HEK293 (cell line): ENCODE measurements around the gene ABI3.

Source experiments
- CTCF ChIA-PET: fragments of 350-600 bp; formaldehyde crosslinking; extraction: SDS; loops from one replicate; lab custom pipeline; 2021; ENCODE audit warnings: antibody characterized with exemption; lab: Yijun Ruan, JAX
- POLR2A ChIA-PET: fragments of 300-600 bp; formaldehyde crosslinking; extraction: SDS; loops from one replicate; lab custom pipeline; 2020; ENCODE audit warnings: antibody characterized with exemption, inconsistent platforms; lab: Yijun Ruan, JAX
- H3K27ac ChIP-seq: fragments of 200-500 bp; sonication (Bioruptor generic); 2 replicates; pipeline ENCODE4 v1.5.1; 2014; ENCODE audit warnings: low read depth, low read length, control low read depth, inconsistent platforms; ENCODE audit errors: extremely low read depth
- H3K36me3 ChIP-seq, 2 experiments: fragments of 200-500 bp in 1 of 2; sonication (Bioruptor generic) in 1 of 2; 1 replicate in 1 of 2; 2 replicates in 1 of 2; pipeline ENCODE4 v1.5.1; 2014 to 2017; ENCODE audit warnings: inconsistent platforms in 2 of 2, low read length in 2 of 2; ENCODE audit not compliant: control insufficient read depth in 2 of 2, insufficient read depth in 1 of 2
- H3K4me1 ChIP-seq: fragments of 200-500 bp; sonication (Bioruptor generic); 2 replicates; pipeline ENCODE4 v1.5.1; 2014; ENCODE audit warnings: mild to moderate bottlenecking, low read length, inconsistent platforms; ENCODE audit not compliant: control insufficient read depth, insufficient read depth
- H3K4me3 ChIP-seq: 2 replicates; pipeline ENCODE4 v1.5.1; 2011; ENCODE audit warnings: low read depth, mild to moderate bottlenecking, control low read depth, low read length, moderate library complexity
- H3K9me3 ChIP-seq: fragments of 200-500 bp; sonication (Bioruptor generic); 2 replicates; pipeline ENCODE4 v1.5.1; 2014; ENCODE audit warnings: low read depth, low read length, inconsistent platforms; ENCODE audit not compliant: control insufficient read depth, insufficient read depth
- EGR2 ChIP-seq: fragments of 450-650 bp; formaldehyde crosslinking; IDR thresholded peaks from 2 replicates; pipeline ENCODE4 v1.5.1; 2016; ENCODE audit warnings: low read depth, missing biosample characterization, missing genetic modification characterization
- FEZF1 ChIP-seq: fragments of 450-650 bp; formaldehyde crosslinking; IDR thresholded peaks from 2 replicates; pipeline ENCODE4 v1.5.1; 2016; ENCODE audit warnings: missing biosample characterization, missing genetic modification characterization
- GLIS1 ChIP-seq: fragments of 450-650 bp; formaldehyde crosslinking; IDR thresholded peaks from 2 replicates; pipeline ENCODE4 v1.5.1; 2016; ENCODE audit warnings: missing biosample characterization, missing genetic modification characterization
- HOXD13 ChIP-seq: sonication (generic); formaldehyde crosslinking; IDR thresholded peaks from 2 replicates; pipeline ENCODE4 v1.8.0; 2022; ENCODE audit warnings: missing genetic modification reagents, borderline replicate concordance
- IKZF3 ChIP-seq: fragments of 450-650 bp; IDR thresholded peaks from 2 replicates; pipeline ENCODE4 v1.5.0; 2018; ENCODE audit warnings: missing biosample characterization, mild to moderate bottlenecking, missing genetic modification characterization, moderate library complexity
- KLF1 ChIP-seq: fragments of 450-650 bp; formaldehyde crosslinking; IDR thresholded peaks from 2 replicates; pipeline ENCODE4 v1.5.1; 2016; ENCODE audit warnings: missing biosample characterization, missing genetic modification characterization
- KLF17 ChIP-seq: fragments of 450-650 bp; formaldehyde crosslinking; IDR thresholded peaks from 2 replicates; pipeline ENCODE4 v1.5.1; 2016; ENCODE audit warnings: missing biosample characterization, missing genetic modification characterization
- KLF7 ChIP-seq: fragments of 450-650 bp; formaldehyde crosslinking; IDR thresholded peaks from 2 replicates; pipeline ENCODE4 v1.5.1; 2016; ENCODE audit warnings: missing biosample characterization, missing genetic modification characterization, borderline replicate concordance
- REPIN1 ChIP-seq: fragments of 450-650 bp; formaldehyde crosslinking; IDR thresholded peaks from 2 replicates; pipeline ENCODE4 v1.5.1; 2017; ENCODE audit warnings: missing biosample characterization, missing genetic modification characterization, low read depth
- SETDB1 ChIP-seq: IDR thresholded peaks from one replicate; pipeline ENCODE4 v1.6.1; 2017; ENCODE audit warnings: mild to moderate bottlenecking, low read length, moderate library complexity, mixed read lengths; ENCODE audit not compliant: insufficient read length
- ZBTB10 ChIP-seq: fragments of 450-650 bp; formaldehyde crosslinking; IDR thresholded peaks from 2 replicates; pipeline ENCODE4 v1.5.1; 2016; ENCODE audit warnings: missing biosample characterization, missing genetic modification characterization
- ZEB2 ChIP-seq: fragments of 450-650 bp; formaldehyde crosslinking; IDR thresholded peaks from 2 replicates; pipeline ENCODE4 v1.5.1; 2016; ENCODE audit warnings: missing biosample characterization, missing genetic modification characterization
- ZNF132 ChIP-seq: fragments of 450-650 bp; formaldehyde crosslinking; IDR thresholded peaks from 2 replicates; pipeline ENCODE4 v1.5.1; 2017; ENCODE audit warnings: missing biosample characterization, missing genetic modification characterization, borderline replicate concordance
- ZNF157 ChIP-seq: fragments of 450-650 bp; formaldehyde crosslinking; IDR thresholded peaks from 2 replicates; pipeline ENCODE4 v1.5.1; 2016; ENCODE audit warnings: missing biosample characterization, missing genetic modification characterization
- ZNF394 ChIP-seq: fragments of 450-650 bp; formaldehyde crosslinking; IDR thresholded peaks from 2 replicates; pipeline ENCODE4 v1.5.1; 2016; ENCODE audit warnings: missing biosample characterization, missing genetic modification characterization, mild to moderate bottlenecking, moderate library complexity, borderline replicate concordance
- ZNF423 ChIP-seq: fragments of 450-650 bp; formaldehyde crosslinking; IDR thresholded peaks from 2 replicates; pipeline ENCODE4 v1.5.1; 2016; ENCODE audit warnings: missing biosample characterization, missing genetic modification characterization
- ZNF449 ChIP-seq: fragments of 450-650 bp; formaldehyde crosslinking; IDR thresholded peaks from 2 replicates; pipeline ENCODE4 v1.5.1; 2017; ENCODE audit warnings: missing biosample characterization, mild to moderate bottlenecking, missing genetic modification characterization, moderate library complexity
- ZNF558 ChIP-seq: fragments of 450-650 bp; formaldehyde crosslinking; IDR thresholded peaks from 2 replicates; pipeline ENCODE4 v1.5.1; 2016; ENCODE audit warnings: missing biosample characterization, missing genetic modification characterization
- ZNF600 ChIP-seq: fragments of 450-650 bp; formaldehyde crosslinking; IDR thresholded peaks from 2 replicates; pipeline ENCODE4 v1.5.1; 2016; ENCODE audit warnings: missing biosample characterization, missing genetic modification characterization
- ZNF660 ChIP-seq: fragments of 450-650 bp; IDR thresholded peaks from 2 replicates; pipeline ENCODE4 v1.5.1; 2018; ENCODE audit warnings: missing biosample characterization, mild to moderate bottlenecking, missing genetic modification characterization
- ZSCAN23 ChIP-seq: fragments of 450-650 bp; formaldehyde crosslinking; IDR thresholded peaks from 2 replicates; pipeline ENCODE4 v1.5.1; 2016; ENCODE audit warnings: missing biosample characterization, missing genetic modification characterization

The ABI3 gene

GRCh38 chr17:49197346-49197998 is 13.0 kb upstream of the ABI3 start:
- POLR2A ChIA-PET = no interaction called here
- Histone ChIP-seq H3K36me3 (no peaks in the 10 kb centered on the region), H3K4me1 (no peaks in the 10 kb centered on the region), H3K27ac (no peak overlapping the region; the same call in 1 of the 2 replicates), H3K4me3 (no peak overlapping the region), H3K9me3 (no peaks in the 10 kb centered on the region)
- CTCF ChIA-PET = interaction anchor here (0.6 to 1.2 kb wide), 5 partner anchors 15 to 357 kb away, joined by 3 to 4 read pairs (median 4); no protein-coding TSS in a partner anchor
- peak; percentile 75 for TF ChIP-seq GLIS1 (tag by site-specific recombination)
- TF ChIP-seq ZNF449 (tag by site-specific recombination) = no peak
- no peak for TF ChIP-seq IKZF3 (tag by site-specific recombination)
- TF ChIP-seq ZBTB10 = no peak
- TF ChIP-seq KLF1 = 0 out of 2 replicates have a peak, but pooled peaks have one; percentile 52
- TF ChIP-seq ZNF132 (tag by site-specific recombination) = no peak
- TF ChIP-seq ZEB2 (tag by site-specific recombination) = no peak
- 0 out of 2 replicates have a peak, but pooled peaks have one; percentile 41 for TF ChIP-seq KLF17 (tag by site-specific recombination)

- no peak overlapping the region for H3K4me3 ChIP-seq
- no peaks in the 10 kb centered on the region for H3K36me3 ChIP-seq
- no peak overlapping the region for H3K27ac ChIP-seq
- no peaks in the 10 kb centered on the region for H3K4me1 ChIP-seq
- TF ChIP-seq REPIN1 (no peak), FEZF1 (no peak), HOXD13 (CRISPR knock-in tag) (no peak), ZNF157 (tag by site-specific recombination) (no peak), ZNF558 (no peak), ZSCAN23 (tag by site-specific recombination) (no peak), EGR2 (no peak), ZNF660 (tag by site-specific recombination) (no peak), KLF17 (tag by site-specific recombination) (no peak), ZNF423 (no peak), SETDB1 (no peak), ZNF394 (tag by site-specific recombination) (no peak), KLF7 (tag by site-specific recombination) (no peak), ZNF600 (tag by site-specific recombination) (no peak), KLF1 (no peak)
- TF ChIP-seq, all 188 proteins: peak for 0
- CTCF ChIA-PET = interaction anchor here (0.6 to 1.1 kb wide), 9 partner anchors 14 to 435 kb away, joined by 3 to 7 read pairs (median 4); no protein-coding TSS in a partner anchor
- POLR2A ChIA-PET = no interaction called here
- no peaks in the 10 kb centered on the region for H3K9me3 ChIP-seq
These were observed 12.3 kb upstream of the ABI3 start for GRCh38 chr17:49198211-49198610.
